AG09309 (cell line): ENCODE results near the gene USP3.
"Not testable (repeated sequence)": the region's sequence is repeated elsewhere in the genome, so short reads cannot be mapped to it uniquely, and the experiment has no call there.

Experiments used
- DNase-seq: peaks from one replicate; pipeline ENCODE4 v3.0.0-alpha.2; 2010; ENCODE audit warnings: low read depth
- H3K4me3 ChIP-seq: 2 replicates; pipeline ENCODE4 v1.5.1; 2011; ENCODE audit warnings: mild to moderate bottlenecking, low read depth, low read length, moderate library complexity; ENCODE audit not compliant: control insufficient read depth
- CTCF ChIP-seq: IDR thresholded peaks from 2 replicates; pipeline ENCODE4 v1.5.1; 2011; ENCODE audit warnings: mild to moderate bottlenecking, low read depth, low read length, inconsistent platforms; ENCODE audit not compliant: insufficient read depth, control insufficient read depth; ENCODE audit errors: missing control alignments

Gene USP3

GRCh38 chr15:63483521-63484371, 20.6 kb upstream of the USP3 start:
- DNase-seq = no peak
- TF ChIP-seq CTCF = no peak
- H3K4me3 ChIP-seq = no peak overlapping the region

- no peak overlapping the region for H3K4me3 ChIP-seq
- no peak for TF ChIP-seq CTCF
- no peak for DNase-seq
Measured at GRCh38 chr15:63484433-63485186, 19.8 kb upstream of the USP3 start.

- TF ChIP-seq CTCF = peak; percentile 93
- no peak overlapping the region for H3K4me3 ChIP-seq
- DNase-seq = no peak
Measured at GRCh38 chr15:63487076-63487757, 17.2 kb upstream of the USP3 start.

- DNase-seq, H3K4me3 ChIP-seq: not testable (repeated sequence)
Measured at GRCh38 chr15:63487758-63488397, 16.5 kb upstream of the USP3 start.

GRCh38 chr15:63488398-63488960, 15.9 kb upstream of the USP3 start:
- no peak for DNase-seq

GRCh38 chr15:63489352-63489751, 15.0 kb upstream of the USP3 start:
- no peak for TF ChIP-seq CTCF
- DNase-seq = no peak
- no peak overlapping the region for H3K4me3 ChIP-seq

More at GRCh38 chr15:63488398-63488960, 15.9 kb upstream of the USP3 start:
- TF ChIP-seq CTCF = no peak
- no peak overlapping the region for H3K4me3 ChIP-seq
